Epithelial cell of esophagus (primary cell): ENCODE data around the gene AK2.

ENCODE experiments used
- DNase-seq: peaks from one replicate; pipeline ENCODE4 v3.0.0; 2010; ENCODE audit warnings: low read depth
- H3K4me3 ChIP-seq: 2 replicates; pipeline ENCODE4 v1.5.1; 2011; ENCODE audit warnings: mild to moderate bottlenecking, low read length, control low read depth
- TF ChIP-seq, protein P1 (sequence below): IDR thresholded peaks from 2 replicates; pipeline ENCODE4 v1.5.1; 2011; ENCODE audit warnings: low read depth, mild to moderate bottlenecking, low read length, control low read depth, inconsistent platforms; ENCODE audit not compliant: insufficient read depth; ENCODE audit errors: missing control alignments

AK2 gene

DNA sequence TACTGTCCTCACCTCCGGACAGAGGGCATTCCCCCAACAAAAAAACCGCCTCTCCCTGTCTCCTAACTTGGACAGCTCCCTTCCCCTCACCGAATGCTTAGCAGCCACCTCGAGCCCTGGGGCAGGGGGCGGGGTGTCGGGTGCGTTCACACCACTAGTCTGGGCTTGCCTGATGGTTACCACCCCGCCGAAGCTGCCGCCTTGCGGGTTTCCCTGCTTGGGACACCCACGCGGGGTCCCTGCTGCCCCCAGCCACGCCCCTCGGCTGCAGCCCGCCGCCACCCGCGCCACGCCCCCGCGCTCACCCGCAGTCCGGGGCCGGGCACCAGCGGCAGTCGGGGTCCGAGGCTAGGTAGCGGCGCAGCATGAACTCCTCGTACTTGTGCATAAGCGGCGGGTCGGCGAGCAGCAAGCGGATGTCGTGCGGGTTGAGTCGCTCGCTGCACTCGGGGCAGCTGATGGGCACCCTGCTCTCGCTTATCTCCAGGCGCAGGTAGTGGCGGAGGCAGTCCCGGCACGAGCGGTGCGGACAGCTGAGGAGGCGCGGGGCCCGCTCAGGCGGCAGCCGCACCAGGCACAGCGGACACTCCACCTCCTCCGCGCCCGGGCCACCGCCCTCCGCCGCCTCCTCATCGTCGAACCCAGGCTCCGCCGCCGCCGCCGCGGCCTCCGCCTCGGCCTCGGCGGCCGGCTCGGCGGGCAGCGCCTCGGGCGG, 72.8 kb downstream of the AK2 start:
- H3K4me3 ChIP-seq: peak overlapping the region; percentile 74
- peak; percentile 93 for DNase-seq
- TF ChIP-seq, protein P1, sequence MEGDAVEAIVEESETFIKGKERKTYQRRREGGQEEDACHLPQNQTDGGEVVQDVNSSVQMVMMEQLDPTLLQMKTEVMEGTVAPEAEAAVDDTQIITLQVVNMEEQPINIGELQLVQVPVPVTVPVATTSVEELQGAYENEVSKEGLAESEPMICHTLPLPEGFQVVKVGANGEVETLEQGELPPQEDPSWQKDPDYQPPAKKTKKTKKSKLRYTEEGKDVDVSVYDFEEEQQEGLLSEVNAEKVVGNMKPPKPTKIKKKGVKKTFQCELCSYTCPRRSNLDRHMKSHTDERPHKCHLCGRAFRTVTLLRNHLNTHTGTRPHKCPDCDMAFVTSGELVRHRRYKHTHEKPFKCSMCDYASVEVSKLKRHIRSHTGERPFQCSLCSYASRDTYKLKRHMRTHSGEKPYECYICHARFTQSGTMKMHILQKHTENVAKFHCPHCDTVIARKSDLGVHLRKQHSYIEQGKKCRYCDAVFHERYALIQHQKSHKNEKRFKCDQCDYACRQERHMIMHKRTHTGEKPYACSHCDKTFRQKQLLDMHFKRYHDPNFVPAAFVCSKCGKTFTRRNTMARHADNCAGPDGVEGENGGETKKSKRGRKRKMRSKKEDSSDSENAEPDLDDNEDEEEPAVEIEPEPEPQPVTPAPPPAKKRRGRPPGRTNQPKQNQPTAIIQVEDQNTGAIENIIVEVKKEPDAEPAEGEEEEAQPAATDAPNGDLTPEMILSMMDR: no peak

DNA sequence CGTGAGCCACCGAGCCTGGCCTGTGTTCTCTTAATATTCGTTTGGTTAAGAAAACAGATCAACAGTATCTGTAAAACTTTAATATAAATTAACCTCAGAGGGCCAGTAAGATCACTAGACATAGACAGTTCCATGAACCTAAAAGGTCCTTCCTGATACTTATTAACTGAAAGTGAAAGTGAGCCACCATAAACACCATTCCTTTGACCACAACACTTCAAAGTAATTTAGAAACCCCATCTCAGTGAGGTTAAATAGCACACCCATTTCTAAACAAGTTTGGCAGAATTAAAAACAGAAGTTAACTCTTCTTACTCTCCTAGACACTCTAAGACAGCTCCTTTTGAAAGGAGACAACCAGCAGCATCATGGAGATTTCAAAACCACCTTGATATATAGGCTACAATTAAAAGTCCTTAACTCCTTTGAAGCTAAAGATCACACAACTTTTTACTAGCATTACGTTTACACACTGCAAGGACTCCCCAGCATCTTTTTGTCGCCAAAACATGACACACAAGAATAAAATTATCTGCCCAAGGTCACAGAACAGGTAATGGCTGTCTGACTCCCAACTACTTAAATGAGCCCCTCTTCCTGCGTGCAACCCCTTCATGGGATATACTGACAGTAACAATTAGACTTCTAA, 74.3 kb downstream of the AK2 start:
- peak overlapping the region; percentile 74 for H3K4me3 ChIP-seq
- no peak for DNase-seq
- TF ChIP-seq, protein P1: no peak

DNA sequence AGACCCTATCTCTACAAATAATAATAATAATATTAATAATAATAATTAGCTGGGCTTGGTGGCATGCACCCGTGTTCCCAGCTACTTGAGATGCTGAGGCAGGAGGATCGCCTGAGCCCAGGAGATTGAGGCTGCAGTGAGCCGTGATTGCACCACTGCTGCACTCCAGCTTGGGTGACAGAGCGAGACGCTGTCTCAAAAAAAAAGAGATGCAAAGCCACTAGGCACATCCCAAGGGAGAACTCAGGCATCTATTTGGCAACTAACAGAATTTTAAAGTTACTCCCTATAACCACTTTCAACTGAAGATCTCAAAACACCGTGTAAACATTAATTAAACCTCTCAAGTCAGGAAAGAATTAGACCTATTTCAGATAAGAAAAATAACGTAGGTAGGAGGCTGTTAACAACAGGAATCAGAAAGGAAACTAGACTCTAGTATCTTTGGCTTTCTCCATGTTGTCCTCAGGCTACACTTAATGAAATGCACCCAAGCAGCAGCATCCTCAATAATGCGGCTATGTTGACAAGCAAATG, 75.8 kb downstream of the AK2 start:
- no peak for DNase-seq
- no peak overlapping the region for H3K4me3 ChIP-seq
- TF ChIP-seq, protein P1: no peak

DNA sequence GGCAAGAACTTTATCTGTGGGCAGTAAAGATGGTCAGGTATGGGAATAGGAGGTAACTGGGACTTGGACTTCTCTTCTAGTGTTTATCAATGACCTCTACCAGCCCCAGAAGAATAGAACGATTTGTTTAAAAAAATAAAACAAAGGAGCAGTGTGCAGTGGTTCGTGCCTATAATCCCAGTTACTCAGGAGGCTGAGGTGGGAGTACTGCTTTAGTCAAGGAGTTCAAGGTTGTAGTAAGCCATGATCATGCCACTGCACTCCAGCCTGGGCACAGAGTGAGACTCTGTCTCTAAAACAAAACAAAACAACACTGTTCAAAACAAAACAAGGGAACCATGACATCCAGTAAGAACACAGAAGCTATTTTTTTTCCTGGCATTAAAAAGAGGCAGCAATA, 76.3 kb downstream of the AK2 start:
- no peak for DNase-seq
- TF ChIP-seq, protein P1: no peak
- no peak overlapping the region for H3K4me3 ChIP-seq

DNA sequence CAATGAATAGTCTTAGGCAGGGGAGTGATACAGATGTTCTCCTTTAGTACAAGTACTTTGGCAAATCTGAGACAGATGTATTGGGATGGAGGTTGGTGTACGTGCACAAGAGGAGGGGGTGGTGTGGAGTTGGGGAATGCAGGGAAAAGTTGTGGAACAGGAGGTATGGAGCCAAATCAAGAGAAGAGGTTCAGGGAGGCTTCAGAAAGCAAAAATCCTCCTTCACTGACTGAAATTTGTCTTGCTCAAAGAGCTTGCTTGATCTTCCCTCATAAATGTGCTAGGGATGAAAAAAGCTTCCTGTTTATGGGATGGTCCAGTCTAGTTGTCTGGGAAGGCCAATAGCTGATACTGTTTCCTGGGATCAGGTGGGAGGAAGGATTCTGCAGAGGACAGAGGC, 77.9 kb downstream of the AK2 start:
- no peak overlapping the region for H3K4me3 ChIP-seq
- TF ChIP-seq, protein P1: no peak
- no peak for DNase-seq
